Measurements from ENCODE around the gene PLXNA2. TPM values are rescaled to one million over a fixed set of nuclear protein-coding genes. Genes with fewer than 3 reads are reported as not detected.

The PLXNA2 gene
- total RNA-seq, 2 experiments from 2014 or later, result 1.1 to 1.2 TPM

DNA sequence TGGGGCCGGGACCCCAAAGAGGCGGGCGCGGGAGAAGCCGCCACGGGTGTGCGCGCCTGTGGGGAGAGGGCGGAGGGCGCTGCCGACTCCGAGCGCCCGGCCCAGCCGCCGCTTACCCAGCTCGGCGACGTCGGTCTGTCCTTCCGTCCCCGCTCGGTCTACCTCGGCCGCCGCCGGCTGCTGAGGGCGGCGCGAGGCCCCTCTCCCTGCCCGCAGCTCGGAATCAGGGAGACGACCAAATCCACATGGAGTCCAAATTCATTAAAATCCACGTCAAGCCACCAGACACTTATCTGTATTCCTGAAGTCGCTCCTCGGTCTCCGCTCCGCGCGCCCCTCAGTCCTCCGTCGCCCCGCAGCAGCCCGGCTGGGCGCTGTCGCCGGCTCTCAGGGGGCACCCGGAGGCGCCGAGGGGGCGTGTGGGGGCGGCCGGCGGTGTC is 637 bp downstream of the PLXNA2 start:
- Mint-ChIP-seq H3K4me3 (peak overlapping the region; percentile 69), H3K27me3 (peaks cover 55% of the 10 kb centered on the region), H3K4me1 (peaks cover 14% of the 10 kb centered on the region), H3K9me3 (no peaks in the 10 kb centered on the region), H3K36me3 (ENCODE audit: low read depth) (no peaks in the 10 kb centered on the region), H3K27ac (no peak overlapping the region)
- ChIA-PET CTCF (interaction anchor here (0.9 to 3.1 kb wide), 6 partner anchors 44 to 221 kb away, joined by 3 to 28 read pairs (median 4); no protein-coding TSS in a partner anchor), POLR2A (no interaction called here)
- no peak for DNase-seq

DNA sequence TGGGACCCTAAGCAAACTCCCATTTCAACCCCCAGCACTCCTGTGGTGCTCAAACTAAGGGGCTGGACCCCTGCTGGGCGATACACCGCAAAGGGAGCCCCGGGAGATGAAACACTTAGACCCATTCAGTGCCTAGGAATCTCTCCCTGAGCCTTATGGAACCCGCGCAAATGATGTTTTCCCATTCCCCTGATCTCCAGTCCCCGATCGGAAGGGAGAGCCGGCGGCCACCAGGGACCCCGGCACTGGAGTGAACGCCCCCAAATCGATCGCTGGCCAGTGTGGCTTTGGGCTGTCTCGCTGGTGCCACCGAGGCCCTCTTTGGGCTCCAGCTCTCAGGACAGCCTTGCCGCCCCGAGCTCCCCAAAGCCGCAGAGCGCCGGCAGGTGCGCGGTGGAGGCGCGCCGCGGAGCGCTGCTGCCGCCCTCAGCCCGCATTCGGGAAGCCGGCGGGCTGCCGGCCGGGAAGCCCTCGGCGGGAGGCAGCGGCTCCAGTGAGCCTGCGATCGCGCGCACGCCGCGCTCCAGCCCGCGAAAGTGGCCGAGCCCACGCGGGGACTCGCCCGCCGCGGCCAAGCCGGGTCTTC is 1.1 kb downstream of the PLXNA2 start:
- DNase-seq, result no peak
- Mint-ChIP-seq H3K27ac (no peak overlapping the region), H3K36me3 (ENCODE audit: low read depth) (no peaks in the 10 kb centered on the region), H3K9me3 (no peaks in the 10 kb centered on the region), H3K4me1 (peaks cover 14% of the 10 kb centered on the region), H3K4me3 (peak overlapping the region; percentile 68), H3K27me3 (peaks cover 60% of the 10 kb centered on the region)
- ChIA-PET POLR2A (no interaction called here), CTCF (interaction anchor here (2.2 kb wide), 1 partner anchor 221 kb away, joined by 7 read pairs; no protein-coding TSS in a partner anchor)

DNA sequence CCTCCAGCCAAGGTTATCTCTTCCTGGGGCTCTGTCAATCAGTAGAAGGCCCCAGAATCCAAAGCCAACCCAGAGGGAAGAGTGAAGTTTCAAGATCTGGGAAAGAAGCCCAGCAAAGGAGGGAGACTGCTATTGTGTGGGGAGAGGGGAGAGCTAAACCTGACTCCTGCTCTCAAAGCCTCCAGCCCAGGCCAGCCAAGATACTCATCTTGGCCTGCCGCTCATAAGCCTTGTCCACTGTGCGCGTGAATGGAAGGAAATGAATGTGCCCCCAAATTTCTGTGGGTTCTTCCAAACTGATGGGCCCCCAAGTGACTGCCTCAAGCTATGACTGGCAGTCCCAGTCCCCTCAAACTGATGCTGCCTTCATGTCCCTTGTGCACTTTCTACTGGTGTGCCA is 2.0 kb downstream of the PLXNA2 start:
- no peak overlapping the region for H3K27ac Mint-ChIP-seq
- H3K4me3 Mint-ChIP-seq, result no peak overlapping the region
- no peaks in the 10 kb centered on the region for H3K9me3 Mint-ChIP-seq
- H3K4me1 Mint-ChIP-seq, result peaks cover 14% of the 10 kb centered on the region
- ChIA-PET POLR2A (no interaction called here), CTCF (interaction anchor here (2.2 kb wide), 1 partner anchor 220 kb away, joined by 7 read pairs; no protein-coding TSS in a partner anchor)
- H3K36me3 Mint-ChIP-seq (ENCODE audit: low read depth), result no peaks in the 10 kb centered on the region
- no peak for DNase-seq
- peaks cover 67% of the 10 kb centered on the region for H3K27me3 Mint-ChIP-seq

DNA sequence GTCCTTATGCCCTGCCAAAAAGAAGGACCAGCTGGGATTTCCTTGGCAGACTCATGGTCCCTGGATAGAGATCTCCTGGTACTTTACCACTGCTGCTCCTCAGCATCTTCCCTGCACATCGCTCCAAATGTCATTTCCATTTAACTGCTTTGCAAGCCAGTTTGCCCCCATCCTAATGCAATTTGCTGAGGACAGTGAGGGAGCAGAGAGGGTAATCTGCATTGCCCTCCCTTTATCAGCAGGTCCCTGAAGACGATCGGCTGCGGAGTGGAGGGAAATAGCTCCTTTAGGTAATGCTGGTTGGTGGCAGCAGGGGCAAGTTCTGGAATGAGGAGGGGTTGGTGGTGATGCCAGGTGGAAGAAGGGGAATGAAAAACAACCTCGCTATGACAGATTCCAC is 2.7 kb downstream of the PLXNA2 start:
- Mint-ChIP-seq H3K27me3 (peaks cover 72% of the 10 kb centered on the region), H3K4me1 (peaks cover 19% of the 10 kb centered on the region), H3K4me3 (no peak overlapping the region), H3K36me3 (ENCODE audit: low read depth) (no peaks in the 10 kb centered on the region), H3K9me3 (no peaks in the 10 kb centered on the region), H3K27ac (no peak overlapping the region)
- ChIA-PET POLR2A (no interaction called here), CTCF (interaction anchor here (2.2 kb wide), 1 partner anchor 219 kb away, joined by 7 read pairs; no protein-coding TSS in a partner anchor)
- no peak for DNase-seq

DNA sequence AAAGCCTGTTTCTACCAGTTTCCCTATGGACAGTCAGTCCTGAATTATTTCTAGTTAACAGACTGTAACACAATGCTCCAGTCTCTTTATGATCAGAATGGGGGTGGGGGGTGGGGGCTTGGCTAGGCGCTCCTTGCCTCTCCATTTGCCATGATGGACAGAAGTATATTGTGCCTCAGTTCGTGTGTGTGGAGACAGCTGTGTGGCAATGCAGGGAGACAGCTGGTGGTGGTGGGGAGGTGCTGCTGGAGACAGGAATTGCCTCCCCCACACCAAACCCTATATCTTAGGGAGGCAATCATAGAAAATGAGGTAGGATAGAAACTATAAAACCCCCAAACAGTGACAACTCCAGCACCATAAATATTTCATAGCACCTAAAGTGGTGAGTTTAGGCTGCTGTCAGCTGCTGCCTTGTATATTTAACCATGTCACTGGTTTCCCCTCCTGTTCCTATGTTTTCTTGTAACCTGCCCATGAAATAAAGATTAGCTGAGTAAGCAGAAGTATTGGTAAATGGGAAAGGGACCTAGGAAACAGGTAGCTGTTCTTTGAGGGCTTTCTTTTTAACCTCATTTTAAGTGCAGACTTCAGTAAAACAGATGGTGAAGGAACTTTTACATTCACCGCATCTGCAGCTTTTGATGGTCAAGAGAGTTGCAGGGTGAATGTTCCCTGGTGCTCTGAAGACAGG is 3.4 kb downstream of the PLXNA2 start:
- peaks cover 26% of the 10 kb centered on the region for H3K4me1 Mint-ChIP-seq
- CTCF ChIA-PET, result interaction anchor here (0.6 to 2.2 kb wide), 3 partner anchors 25 to 272 kb away, joined by 3 to 7 read pairs (median 3); no protein-coding TSS in a partner anchor
- no peak overlapping the region for H3K4me3 Mint-ChIP-seq
- H3K9me3 Mint-ChIP-seq, result no peaks in the 10 kb centered on the region
- POLR2A ChIA-PET, result no interaction called here
- no peaks in the 10 kb centered on the region for H3K36me3 Mint-ChIP-seq (ENCODE audit: low read depth)
- H3K27ac Mint-ChIP-seq, result no peak overlapping the region
- peaks cover 77% of the 10 kb centered on the region for H3K27me3 Mint-ChIP-seq
- DNase-seq, result no peak

DNA sequence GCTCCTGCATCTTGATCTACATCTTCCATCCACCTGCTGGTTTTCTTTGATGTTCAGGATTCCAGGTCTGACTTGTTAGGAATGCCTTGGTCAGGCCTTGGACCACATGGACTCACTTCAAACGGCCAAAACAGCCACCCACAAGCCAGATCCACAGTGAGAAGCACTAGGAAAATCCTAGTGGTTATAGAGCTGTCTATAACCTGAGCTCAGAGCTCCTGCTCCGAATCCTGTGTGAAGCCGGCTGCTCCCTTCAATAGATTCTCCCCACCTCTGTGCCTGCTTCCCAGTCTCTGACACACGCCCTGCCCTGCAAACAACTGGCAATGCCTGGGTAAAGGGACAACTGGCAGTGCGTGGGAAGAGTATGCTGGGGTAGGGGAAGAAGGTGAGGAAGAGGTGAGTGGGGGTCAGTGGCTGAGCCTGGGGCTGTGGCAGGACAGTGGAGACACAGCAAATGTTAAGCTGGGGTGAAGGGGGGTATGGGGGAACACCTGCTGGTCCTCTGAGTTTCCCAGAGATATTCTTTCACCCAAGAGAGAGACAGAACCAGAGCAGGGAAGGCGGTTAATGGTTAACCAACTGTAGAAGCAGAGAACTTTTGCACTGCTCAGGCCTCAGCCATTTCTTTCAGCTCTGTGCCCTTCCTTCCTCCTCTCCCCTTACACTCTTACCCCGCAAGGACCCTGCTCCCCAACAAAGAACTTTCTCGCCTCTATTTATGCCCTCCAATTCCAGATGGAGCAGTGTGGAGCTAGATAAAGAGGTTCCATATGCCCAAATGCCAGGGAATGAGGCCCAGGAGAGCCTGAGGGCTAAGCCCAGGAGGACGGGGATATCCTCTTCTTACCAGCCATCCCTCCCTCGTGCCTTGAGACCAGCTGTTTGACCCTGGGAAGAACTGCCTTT is 4.5 kb downstream of the PLXNA2 start:
- H3K27me3 Mint-ChIP-seq, result peaks cover 77% of the 10 kb centered on the region
- H3K4me3 Mint-ChIP-seq, result no peak overlapping the region
- no peak for DNase-seq
- no peaks in the 10 kb centered on the region for H3K36me3 Mint-ChIP-seq (ENCODE audit: low read depth)
- CTCF ChIA-PET, result interaction anchor here (0.6 to 0.9 kb wide), 5 partner anchors 12 to 274 kb away, joined by 3 to 4 read pairs (median 3); no protein-coding TSS in a partner anchor
- H3K4me1 Mint-ChIP-seq, result peaks cover 23% of the 10 kb centered on the region
- H3K27ac Mint-ChIP-seq, result no peak overlapping the region
- POLR2A ChIA-PET, result no interaction called here
- H3K9me3 Mint-ChIP-seq, result no peaks in the 10 kb centered on the region

DNA sequence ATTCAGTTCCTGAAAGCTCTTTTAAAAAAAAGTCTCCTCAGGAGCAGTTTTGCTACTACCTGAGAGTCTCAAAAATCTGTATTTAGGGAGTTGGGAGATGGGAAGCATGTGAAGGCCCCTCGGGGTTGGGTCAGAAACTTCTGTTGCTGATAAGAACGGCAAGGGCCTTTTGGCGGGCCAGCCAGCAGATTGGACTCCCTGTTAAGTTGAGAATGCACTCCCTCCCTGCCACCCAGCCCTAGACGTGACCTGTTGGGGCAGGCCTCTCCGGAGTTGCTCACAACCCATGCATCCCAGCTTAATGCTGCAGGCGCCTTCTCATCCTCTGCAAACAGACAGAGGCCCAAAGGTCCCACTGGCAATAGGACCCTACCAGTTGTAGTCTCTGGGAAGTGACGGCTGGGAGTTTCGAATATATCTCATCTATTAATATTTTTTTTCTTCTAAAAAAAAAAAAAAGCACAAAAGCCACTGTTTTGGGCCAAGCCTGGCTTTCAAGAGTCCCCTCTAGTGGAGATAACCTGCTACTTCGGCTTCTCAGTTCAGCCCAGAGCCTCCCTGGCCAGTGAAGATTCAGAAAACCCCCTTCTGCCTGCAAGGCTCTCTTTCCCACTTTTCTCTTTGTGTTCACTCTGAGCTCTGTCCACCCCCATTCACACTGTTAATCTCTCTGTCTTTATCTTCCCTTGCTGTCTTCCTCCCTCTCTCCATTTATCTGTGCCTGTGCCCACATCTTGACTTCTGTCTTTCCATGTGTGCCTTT is 5.3 kb downstream of the PLXNA2 start:
- Mint-ChIP-seq H3K4me1 (peaks cover 19% of the 10 kb centered on the region), H3K27ac (no peak overlapping the region), H3K27me3 (peaks cover 77% of the 10 kb centered on the region), H3K36me3 (ENCODE audit: low read depth) (no peaks in the 10 kb centered on the region), H3K4me3 (no peak overlapping the region), H3K9me3 (no peaks in the 10 kb centered on the region)
- peak; percentile 29 for DNase-seq
- POLR2A ChIA-PET, result no interaction called here
- CTCF ChIA-PET, result interaction anchor here (0.6 to 1.2 kb wide), 4 partner anchors 13 to 191 kb away, joined by 3 to 4 read pairs (median 3); no protein-coding TSS in a partner anchor

DNA sequence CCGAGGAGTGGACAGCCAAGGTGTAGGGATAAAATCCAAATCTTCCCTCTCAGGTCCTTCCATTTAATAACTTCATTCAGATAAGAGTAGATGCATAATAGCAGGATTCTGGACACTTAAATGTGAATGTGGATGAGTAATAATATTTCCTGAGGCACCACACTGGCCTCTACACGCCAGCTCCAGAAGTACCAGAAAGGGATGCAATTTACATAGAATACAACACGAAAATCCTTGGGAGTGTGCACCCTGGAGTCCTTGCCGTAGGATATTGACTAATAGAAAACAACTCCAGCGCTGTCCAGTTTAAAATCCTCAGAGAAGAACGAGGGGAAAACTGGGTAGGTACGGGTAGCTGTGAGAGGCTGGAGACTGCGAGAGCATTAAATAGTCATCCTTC is 6.9 kb downstream of the PLXNA2 start:
- ChIA-PET POLR2A (no interaction called here), CTCF (no interaction called here)
- Mint-ChIP-seq H3K36me3 (ENCODE audit: low read depth) (no peaks in the 10 kb centered on the region), H3K4me1 (peaks cover 16% of the 10 kb centered on the region), H3K27ac (no peak overlapping the region), H3K27me3 (peaks cover 80% of the 10 kb centered on the region), H3K9me3 (no peaks in the 10 kb centered on the region), H3K4me3 (no peak overlapping the region)
- DNase-seq, result no peak

DNA sequence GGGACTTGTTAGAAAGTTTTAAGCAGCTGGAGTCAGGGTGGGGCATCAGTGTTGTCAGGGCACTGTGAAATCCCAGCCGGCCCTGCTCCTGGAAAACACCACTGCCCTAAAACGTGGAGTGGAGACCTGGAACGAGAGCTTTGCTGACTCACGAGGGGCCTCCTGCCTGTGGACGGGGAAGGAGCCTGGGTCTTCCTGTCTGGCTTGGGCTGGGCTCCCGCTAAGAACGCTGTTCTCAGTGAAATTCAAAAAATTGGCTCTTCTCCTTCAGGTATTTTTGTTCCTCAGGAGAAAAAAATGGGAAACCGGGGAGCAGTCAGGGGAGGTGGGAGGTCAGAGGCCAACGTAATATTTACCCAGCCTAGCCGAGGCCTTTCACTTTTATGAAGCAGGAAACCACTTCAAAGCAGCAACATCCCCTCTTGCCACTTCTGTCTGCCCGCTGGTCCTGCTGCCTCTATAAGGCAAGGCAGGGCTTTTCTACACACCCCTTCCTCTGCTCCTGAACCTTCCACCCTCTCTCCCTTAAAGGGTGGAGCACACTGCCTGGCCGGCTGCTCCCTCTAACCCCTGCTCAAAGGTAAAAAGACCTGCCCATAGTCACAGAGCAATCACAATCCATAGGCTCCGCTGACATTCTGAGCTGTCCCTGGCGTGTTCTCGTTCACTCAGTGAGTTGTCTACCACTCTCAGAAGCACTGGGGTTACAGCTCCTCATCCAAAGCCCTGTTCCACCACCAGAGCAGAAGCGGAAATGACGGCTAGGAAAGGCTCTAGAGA is 8.0 kb downstream of the PLXNA2 start:
- Mint-ChIP-seq H3K4me3 (no peak overlapping the region), H3K27me3 (peaks cover 70% of the 10 kb centered on the region), H3K4me1 (peaks cover 16% of the 10 kb centered on the region), H3K9me3 (no peaks in the 10 kb centered on the region), H3K36me3 (ENCODE audit: low read depth) (no peaks in the 10 kb centered on the region), H3K27ac (peak overlapping the region; percentile 37)
- CTCF ChIA-PET, result interaction anchor here (0.6 to 1.1 kb wide), 2 partner anchors 23 to 104 kb away, joined by 3 to 5 read pairs; no protein-coding TSS in a partner anchor
- peak; percentile 30 for DNase-seq
- POLR2A ChIA-PET, result interaction anchor here (0.6 kb wide), 1 partner anchor 150 kb away, joined by 3 read pairs; no protein-coding TSS in a partner anchor

DNA sequence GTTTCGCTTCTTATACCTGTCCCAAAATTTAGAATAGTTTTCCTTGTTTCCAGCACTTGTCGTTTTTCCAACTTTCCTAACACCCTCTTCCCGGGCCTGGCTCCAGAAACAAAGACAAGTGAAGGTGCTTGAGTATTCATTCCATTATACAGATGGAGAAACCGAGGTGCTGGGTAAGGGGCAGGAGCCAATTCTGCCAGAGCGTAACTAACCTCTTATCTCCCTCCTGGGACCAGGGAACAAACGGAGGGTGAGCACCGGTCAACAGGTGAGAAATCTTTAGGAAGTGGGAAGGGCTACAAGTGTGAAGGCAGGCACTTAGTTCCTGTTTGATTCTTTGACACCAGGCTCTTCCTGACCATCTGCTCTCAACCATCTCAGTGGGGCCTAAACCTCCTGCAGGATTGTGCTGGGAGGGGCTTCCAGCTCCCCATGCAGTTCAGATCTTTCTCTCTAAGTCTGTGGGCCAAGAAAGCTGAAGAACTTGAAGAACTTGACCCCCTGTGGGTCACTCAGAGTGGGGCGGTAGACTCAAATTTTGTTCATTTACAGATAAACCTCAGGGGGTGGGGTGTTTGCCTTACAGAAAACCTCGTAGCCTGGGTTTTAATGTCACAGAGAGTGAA is 8.7 kb downstream of the PLXNA2 start:
- DNase-seq, result no peak
- no peak overlapping the region for H3K4me3 Mint-ChIP-seq
- H3K27me3 Mint-ChIP-seq, result peaks cover 71% of the 10 kb centered on the region
- H3K9me3 Mint-ChIP-seq, result no peaks in the 10 kb centered on the region
- H3K27ac Mint-ChIP-seq, result no peak overlapping the region
- ChIA-PET POLR2A (interaction anchor here (0.6 kb wide), 1 partner anchor 149 kb away, joined by 3 read pairs; no protein-coding TSS in a partner anchor), CTCF (interaction anchor here (0.5 kb wide), 1 partner anchor 56 kb away, joined by 7 read pairs; no protein-coding TSS in a partner anchor)
- peaks cover 16% of the 10 kb centered on the region for H3K4me1 Mint-ChIP-seq
- H3K36me3 Mint-ChIP-seq (ENCODE audit: low read depth), result no peaks in the 10 kb centered on the region

DNA sequence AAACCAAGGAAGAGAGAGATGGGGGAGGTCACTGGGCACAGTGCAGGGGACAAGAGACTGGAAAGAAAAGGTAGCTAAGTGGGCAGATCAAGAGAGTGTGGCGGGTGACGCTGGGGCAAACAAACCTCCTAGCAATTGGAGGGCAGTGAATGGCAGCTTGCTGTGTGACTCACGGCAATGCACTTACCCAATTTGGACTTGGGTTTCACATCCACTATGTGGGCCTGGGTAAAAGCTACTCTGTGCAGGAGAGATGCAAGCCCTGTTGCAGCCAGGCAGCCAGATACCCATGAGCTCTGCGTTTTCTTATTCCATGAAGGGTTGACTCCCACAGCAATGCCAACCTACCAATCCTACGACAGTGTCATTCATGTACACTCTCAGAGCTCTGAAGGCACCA is 9.5 kb downstream of the PLXNA2 start:
- POLR2A ChIA-PET, result no interaction called here
- H3K27ac Mint-ChIP-seq, result no peak overlapping the region
- no peak for DNase-seq
- peaks cover 65% of the 10 kb centered on the region for H3K27me3 Mint-ChIP-seq
- no peaks in the 10 kb centered on the region for H3K9me3 Mint-ChIP-seq
- no peak overlapping the region for H3K4me3 Mint-ChIP-seq
- CTCF ChIA-PET, result interaction anchor here (0.5 kb wide), 1 partner anchor 56 kb away, joined by 7 read pairs; no protein-coding TSS in a partner anchor
- H3K36me3 Mint-ChIP-seq (ENCODE audit: low read depth), result no peaks in the 10 kb centered on the region
- peaks cover 16% of the 10 kb centered on the region for H3K4me1 Mint-ChIP-seq
